Neural cell (in vitro differentiated cells): ENCODE measurements around the gene KAT2A. TPM values are rescaled to one million over a fixed set of nuclear protein-coding genes. Genes with fewer than 3 reads are reported as not detected.
"Not testable (repeated sequence)": the region's sequence is repeated elsewhere in the genome, so short reads cannot be mapped to it uniquely, and the experiment has no call there.

Experiments
- H2AFZ ChIP-seq: fragments of 200-600, 300-800 bp; sonication (generic), shearing (Covaris generic); 2 replicates; pipeline ENCODE4 v1.6.0; 2014; ENCODE audit warnings: low read depth, mild to moderate bottlenecking, antibody characterized with exemption, low read length, moderate library complexity
- H3F3A ChIP-seq: fragments of 200-600 bp; shearing (Covaris generic); 2 replicates; pipeline ENCODE4 v1.6.1; 2016; ENCODE audit warnings: mild to moderate bottlenecking, moderate library complexity, mixed read lengths, antibody characterized with exemption, low read length; ENCODE audit not compliant: insufficient read depth, poor library complexity, severe bottlenecking
- H3K27ac ChIP-seq: fragments of 200-600, 300-800 bp; sonication (generic), shearing (Covaris generic); 2 replicates; pipeline ENCODE4 v1.5.1; 2014; ENCODE audit warnings: mild to moderate bottlenecking, low read length, moderate library complexity
- H3K27me3 ChIP-seq: fragments of 300-800, 200-600 bp; sonication (generic), shearing (Covaris generic); 2 replicates; pipeline ENCODE4 v1.6.0; 2014; ENCODE audit warnings: mild to moderate bottlenecking, low read depth, low read length, moderate library complexity; ENCODE audit not compliant: insufficient read depth
- H3K36me3 ChIP-seq: fragments of 300-800, 200-600 bp; sonication (generic), shearing (Covaris generic); 2 replicates; pipeline ENCODE4 v1.5.1; 2014; ENCODE audit warnings: mild to moderate bottlenecking, antibody characterized with exemption, low read length, moderate library complexity; ENCODE audit not compliant: insufficient read depth
- H3K4me2 ChIP-seq: fragments of 300-800, 200-600 bp; sonication (generic), shearing (Covaris generic); 2 replicates; pipeline ENCODE4 v1.6.0; 2014; ENCODE audit warnings: mild to moderate bottlenecking, low read length
- H3K4me3 ChIP-seq: fragments of 300-800, 200-600 bp; sonication (generic), shearing (Covaris generic); 2 replicates; pipeline ENCODE4 v1.5.1; 2014; ENCODE audit warnings: mild to moderate bottlenecking, low read length, moderate library complexity
- H3K79me2 ChIP-seq: fragments of 200-600 bp; shearing (Covaris generic); replicated peaks from 2 replicates; pipeline ENCODE4 v1.6.0; 2014; ENCODE audit warnings: mild to moderate bottlenecking, low read length, moderate library complexity; ENCODE audit not compliant: insufficient read depth
- H3K9ac ChIP-seq: fragments of 300-800, 200-600 bp; sonication (generic), shearing (Covaris generic); 2 replicates; pipeline ENCODE4 v1.6.1; 2016; ENCODE audit warnings: mild to moderate bottlenecking, low read length, mixed read lengths
- H3K9me2 ChIP-seq: fragments of 200-600 bp; shearing (Covaris generic); 2 replicates; pipeline ENCODE4 v1.6.1; 2016; ENCODE audit warnings: mild to moderate bottlenecking, low read length, mixed read lengths; ENCODE audit not compliant: insufficient read depth
- H3K9me3 ChIP-seq: fragments of 200-600, 300-800 bp; sonication (generic), shearing (Covaris generic); 2 replicates; pipeline ENCODE4 v1.6.1; 2016; ENCODE audit warnings: mild to moderate bottlenecking, mixed run types, low read length, moderate library complexity, mixed read lengths
- H4K20me1 ChIP-seq: fragments of 200-600 bp; shearing (Covaris generic); 2 replicates; pipeline ENCODE4 v1.6.1; 2016; ENCODE audit warnings: mild to moderate bottlenecking, mixed run types; ENCODE audit not compliant: insufficient read depth
- MXI1 ChIP-seq: fragments of 450-650 bp; conservative IDR thresholded peaks from 2 replicates; pipeline ENCODE4 v1.6.1; 2014; ENCODE audit warnings: antibody characterized with exemption, mild to moderate bottlenecking; ENCODE audit not compliant: poor library complexity, severe bottlenecking
- RAD21 ChIP-seq: fragments of 450-650 bp; conservative IDR thresholded peaks from 2 replicates; pipeline ENCODE4 v1.6.1; 2014; ENCODE audit warnings: antibody characterized with exemption, mild to moderate bottlenecking, moderate library complexity
- SMC3 ChIP-seq: fragments of 450-650 bp; conservative IDR thresholded peaks from 2 replicates; pipeline ENCODE4 v1.6.1; 2014; ENCODE audit warnings: antibody characterized with exemption, mild to moderate bottlenecking, moderate library complexity; ENCODE audit not compliant: poor library complexity
- TAF1 ChIP-seq: IDR thresholded peaks from 2 replicates; pipeline ENCODE4 v1.6.1; 2012; ENCODE audit warnings: low read depth
- polyA plus RNA-seq: library from polyadenylated mRNA; depleted of rRNA; stranded (reverse); fragments of >200 nt; gene quantifications from 2 replicates; pipeline ENCODE4 v1.2.3, GENCODE V29; 2014
- TF ChIP-seq, protein P1 (sequence below): fragments of 450-650 bp; IDR thresholded peaks from 2 replicates; pipeline ENCODE4 v1.5.1; 2014; ENCODE audit warnings: antibody characterized with exemption, mild to moderate bottlenecking, moderate library complexity; ENCODE audit not compliant: poor library complexity, severe bottlenecking
- TF ChIP-seq, protein P2 (sequence below): IDR thresholded peaks from 2 replicates; pipeline ENCODE4 v1.6.1; 2012; ENCODE audit warnings: borderline replicate concordance

KAT2A gene
- polyA plus RNA-seq, 1 donor from 2014 or later, result 39.9 TPM

DNA sequence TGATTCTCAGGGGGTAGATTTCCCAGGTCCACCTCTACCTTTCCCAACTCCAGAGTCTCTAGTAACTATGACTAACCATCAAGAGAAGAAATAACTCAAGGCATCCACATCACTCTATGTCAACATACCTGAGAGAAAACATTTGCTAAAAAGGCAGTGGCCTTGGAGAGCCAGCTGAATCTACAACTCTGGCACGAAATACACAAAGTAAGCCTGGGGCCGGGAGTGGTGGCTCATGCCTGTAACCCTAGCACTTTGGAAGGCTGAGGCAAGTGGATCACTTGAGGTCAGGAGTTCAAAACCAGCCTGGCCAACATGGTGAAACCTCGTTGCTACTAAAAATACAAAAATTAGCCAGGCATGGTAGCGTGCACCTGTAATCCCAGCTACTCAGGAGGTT is 22.0 kb upstream of the KAT2A start:
- H3K36me3 ChIP-seq, H2AFZ ChIP-seq, H4K20me1 ChIP-seq, H3K4me3 ChIP-seq, H3K9ac ChIP-seq, H3K9me2 ChIP-seq, H3K79me2 ChIP-seq, H3K27ac ChIP-seq, H3F3A ChIP-seq, H3K4me2 ChIP-seq, H3K27me3 ChIP-seq, H3K9me3 ChIP-seq: not testable (repeated sequence)

DNA sequence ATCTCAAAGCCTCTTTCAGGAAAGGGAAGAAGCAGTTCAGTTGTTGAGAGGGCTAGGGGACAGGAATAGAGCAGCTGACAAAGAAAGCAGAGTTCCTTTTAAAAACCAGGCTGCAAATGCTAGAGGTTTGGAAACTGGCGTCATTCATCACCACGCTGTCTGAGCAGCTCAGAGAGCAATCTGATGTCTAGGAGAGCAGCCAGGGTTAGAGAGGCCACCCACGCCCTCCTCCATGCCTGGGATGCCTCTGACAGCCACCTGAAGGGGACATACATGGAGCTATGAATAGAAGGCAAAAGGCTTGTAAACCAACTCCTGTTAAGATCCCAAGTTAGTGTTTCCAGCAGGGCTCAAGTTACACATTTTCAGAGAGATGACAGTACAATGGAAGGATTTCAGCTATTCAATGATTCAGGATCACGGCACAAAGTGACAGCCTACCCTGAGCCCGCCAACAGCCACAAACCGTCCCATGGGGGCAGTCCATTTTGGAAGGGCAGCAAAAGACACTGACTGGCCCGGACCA is 21.3 kb upstream of the KAT2A start:
- Histone ChIP-seq H3K27ac (no peak overlapping the region), H3K4me2 (no peak overlapping the region), H3K9ac (no peak overlapping the region)

GRCh38 chr17:42141382-42141781 is 20.2 kb upstream of the KAT2A start:
- no peaks in the 10 kb centered on the region for H3K27me3 ChIP-seq
- H2AFZ ChIP-seq, result no peak overlapping the region
- no peak overlapping the region for H3K9ac ChIP-seq
- no peaks in the 10 kb centered on the region for H3K79me2 ChIP-seq
- no peak overlapping the region for H3K4me3 ChIP-seq
- H3K4me2 ChIP-seq, result no peak overlapping the region
- no peaks in the 10 kb centered on the region for H3K9me2 ChIP-seq
- no peaks in the 10 kb centered on the region for H3F3A ChIP-seq
- no peak for TF ChIP-seq RAD21
- no peak for TF ChIP-seq MXI1
- TF ChIP-seq TAF1, result no peak
- TF ChIP-seq, protein P1, sequence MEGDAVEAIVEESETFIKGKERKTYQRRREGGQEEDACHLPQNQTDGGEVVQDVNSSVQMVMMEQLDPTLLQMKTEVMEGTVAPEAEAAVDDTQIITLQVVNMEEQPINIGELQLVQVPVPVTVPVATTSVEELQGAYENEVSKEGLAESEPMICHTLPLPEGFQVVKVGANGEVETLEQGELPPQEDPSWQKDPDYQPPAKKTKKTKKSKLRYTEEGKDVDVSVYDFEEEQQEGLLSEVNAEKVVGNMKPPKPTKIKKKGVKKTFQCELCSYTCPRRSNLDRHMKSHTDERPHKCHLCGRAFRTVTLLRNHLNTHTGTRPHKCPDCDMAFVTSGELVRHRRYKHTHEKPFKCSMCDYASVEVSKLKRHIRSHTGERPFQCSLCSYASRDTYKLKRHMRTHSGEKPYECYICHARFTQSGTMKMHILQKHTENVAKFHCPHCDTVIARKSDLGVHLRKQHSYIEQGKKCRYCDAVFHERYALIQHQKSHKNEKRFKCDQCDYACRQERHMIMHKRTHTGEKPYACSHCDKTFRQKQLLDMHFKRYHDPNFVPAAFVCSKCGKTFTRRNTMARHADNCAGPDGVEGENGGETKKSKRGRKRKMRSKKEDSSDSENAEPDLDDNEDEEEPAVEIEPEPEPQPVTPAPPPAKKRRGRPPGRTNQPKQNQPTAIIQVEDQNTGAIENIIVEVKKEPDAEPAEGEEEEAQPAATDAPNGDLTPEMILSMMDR, result no peak
- TF ChIP-seq, protein P2, sequence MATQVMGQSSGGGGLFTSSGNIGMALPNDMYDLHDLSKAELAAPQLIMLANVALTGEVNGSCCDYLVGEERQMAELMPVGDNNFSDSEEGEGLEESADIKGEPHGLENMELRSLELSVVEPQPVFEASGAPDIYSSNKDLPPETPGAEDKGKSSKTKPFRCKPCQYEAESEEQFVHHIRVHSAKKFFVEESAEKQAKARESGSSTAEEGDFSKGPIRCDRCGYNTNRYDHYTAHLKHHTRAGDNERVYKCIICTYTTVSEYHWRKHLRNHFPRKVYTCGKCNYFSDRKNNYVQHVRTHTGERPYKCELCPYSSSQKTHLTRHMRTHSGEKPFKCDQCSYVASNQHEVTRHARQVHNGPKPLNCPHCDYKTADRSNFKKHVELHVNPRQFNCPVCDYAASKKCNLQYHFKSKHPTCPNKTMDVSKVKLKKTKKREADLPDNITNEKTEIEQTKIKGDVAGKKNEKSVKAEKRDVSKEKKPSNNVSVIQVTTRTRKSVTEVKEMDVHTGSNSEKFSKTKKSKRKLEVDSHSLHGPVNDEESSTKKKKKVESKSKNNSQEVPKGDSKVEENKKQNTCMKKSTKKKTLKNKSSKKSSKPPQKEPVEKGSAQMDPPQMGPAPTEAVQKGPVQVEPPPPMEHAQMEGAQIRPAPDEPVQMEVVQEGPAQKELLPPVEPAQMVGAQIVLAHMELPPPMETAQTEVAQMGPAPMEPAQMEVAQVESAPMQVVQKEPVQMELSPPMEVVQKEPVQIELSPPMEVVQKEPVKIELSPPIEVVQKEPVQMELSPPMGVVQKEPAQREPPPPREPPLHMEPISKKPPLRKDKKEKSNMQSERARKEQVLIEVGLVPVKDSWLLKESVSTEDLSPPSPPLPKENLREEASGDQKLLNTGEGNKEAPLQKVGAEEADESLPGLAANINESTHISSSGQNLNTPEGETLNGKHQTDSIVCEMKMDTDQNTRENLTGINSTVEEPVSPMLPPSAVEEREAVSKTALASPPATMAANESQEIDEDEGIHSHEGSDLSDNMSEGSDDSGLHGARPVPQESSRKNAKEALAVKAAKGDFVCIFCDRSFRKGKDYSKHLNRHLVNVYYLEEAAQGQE, result no peak
- H3K36me3 ChIP-seq, result no peaks in the 10 kb centered on the region
- H3K9me3 ChIP-seq, result no peaks in the 10 kb centered on the region
- peaks cover 8% of the 10 kb centered on the region for H4K20me1 ChIP-seq
- H3K27ac ChIP-seq, result no peak overlapping the region

More for the DNA sequence above, 21.3 kb upstream of the KAT2A start:
- no peak overlapping the region for H2AFZ ChIP-seq
- TF ChIP-seq TAF1, result no peak
- TF ChIP-seq SMC3, result no peak
- TF ChIP-seq RAD21, result no peak
- no peaks in the 10 kb centered on the region for H3K9me2 ChIP-seq
- H3K79me2 ChIP-seq, result no peaks in the 10 kb centered on the region
- no peaks in the 10 kb centered on the region for H3K36me3 ChIP-seq
- H3F3A ChIP-seq, result no peaks in the 10 kb centered on the region
- no peak overlapping the region for H3K4me3 ChIP-seq
- H3K9me3 ChIP-seq, result no peaks in the 10 kb centered on the region
- H4K20me1 ChIP-seq, result peaks cover 8% of the 10 kb centered on the region
- H3K27me3 ChIP-seq, result no peaks in the 10 kb centered on the region

GRCh38 chr17:42140690-42141089 is 19.5 kb upstream of the KAT2A start:
- H3F3A ChIP-seq, H3K4me3 ChIP-seq, H3K79me2 ChIP-seq, H3K27me3 ChIP-seq, H3K4me2 ChIP-seq, H2AFZ ChIP-seq, H3K9me3 ChIP-seq, H3K9me2 ChIP-seq, H3K36me3 ChIP-seq, H4K20me1 ChIP-seq, H3K27ac ChIP-seq, H3K9ac ChIP-seq: not testable (repeated sequence)
